Lower lobe of right lung (tissue), 2 donors: ENCODE measurements around the gene TSPOAP1. TPM values are rescaled to one million over a fixed set of nuclear protein-coding genes. Genes with fewer than 3 reads are reported as not detected.

ENCODE experiments used
- ATAC-seq, 2 donors: fragments of 200-7000 bp; cut with Tn5 transposase; one replicate each; pipeline ENCODE4 v1.9.1; 2020 to 2022; ENCODE audit warnings: mild to moderate bottlenecking in 2 of 2, moderate library complexity in 2 of 2
- DNase-seq: peaks from one replicate; pipeline ENCODE4 v3.0.0-alpha.2; 2020
- H3K27ac ChIP-seq: fragments of 200-600 bp; one replicate; pipeline ENCODE4 v1.8.0; 2022
- H3K27me3 ChIP-seq: fragments of 200-600 bp; one replicate; pipeline ENCODE4 v1.8.0; 2022; ENCODE audit warnings: low read depth
- H3K36me3 ChIP-seq: fragments of 200-600 bp; one replicate; pipeline ENCODE4 v1.8.0; 2022; ENCODE audit warnings: mild to moderate bottlenecking
- H3K4me1 ChIP-seq: fragments of 200-600 bp; one replicate; pipeline ENCODE4 v1.8.0; 2022
- H3K4me3 ChIP-seq: fragments of 200-600 bp; one replicate; pipeline ENCODE4 v1.8.0; 2022; ENCODE audit warnings: mild to moderate bottlenecking
- H3K9me3 ChIP-seq: fragments of 200-600 bp; one replicate; pipeline ENCODE4 v1.8.0; 2022
- intact Hi-C: fragments of 100-400 bp; cut with DNase I; formaldehyde crosslinking; loops from one replicate; pipeline ENCODE4 v1.11.0; 2022
- total RNA-seq: library from RNA; stranded (reverse); fragmentation: NEBNext Ultra II Directional; extraction: Animal tissue kit (Norgen Biotek cat#: 25700); gene quantifications from one replicate; pipeline ENCODE4 v1.2.1, GENCODE V29; 2021
- TF ChIP-seq, protein P1 (sequence below): fragments of 200-600 bp; IDR thresholded peaks from one replicate; pipeline ENCODE4 v1.8.0; 2022; ENCODE audit warnings: antibody characterized with exemption, mild to moderate bottlenecking
- donor health status: DM: no; HTN: yes; CAD: no; lungs with severe emphysema.

The TSPOAP1 gene
- total RNA-seq, 1 donor from 2014 or later, result 20.2 TPM

DNA sequence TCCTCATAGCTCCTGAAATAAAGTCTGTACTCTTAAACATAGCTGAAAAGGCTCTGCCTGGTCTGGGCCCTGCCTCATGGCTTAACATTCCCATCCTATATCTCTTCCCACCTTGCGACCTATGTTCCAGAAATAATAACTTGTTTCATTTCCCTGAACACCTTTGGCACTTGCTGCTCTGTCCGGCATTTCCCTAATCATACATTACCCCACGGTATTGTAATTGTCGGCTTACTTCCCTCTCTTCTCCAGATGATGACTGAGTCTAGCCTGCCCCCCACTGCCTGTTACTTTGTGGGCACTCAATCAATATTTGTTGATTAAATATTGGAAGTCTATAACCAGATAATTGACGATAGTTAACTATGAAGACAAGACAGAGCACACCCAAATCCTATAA is 46.7 kb upstream of the TSPOAP1 start:
- ATAC-seq, result no peak
- Histone ChIP-seq H3K27ac (no peak overlapping the region), H3K4me3 (no peak overlapping the region), H3K27me3 (no peaks in the 10 kb centered on the region), H3K36me3 (peaks cover 5% of the 10 kb centered on the region), H3K9me3 (no peaks in the 10 kb centered on the region), H3K4me1 (peaks cover 25% of the 10 kb centered on the region)
- intact Hi-C loops, result no loop called here
- TF ChIP-seq, protein P1, sequence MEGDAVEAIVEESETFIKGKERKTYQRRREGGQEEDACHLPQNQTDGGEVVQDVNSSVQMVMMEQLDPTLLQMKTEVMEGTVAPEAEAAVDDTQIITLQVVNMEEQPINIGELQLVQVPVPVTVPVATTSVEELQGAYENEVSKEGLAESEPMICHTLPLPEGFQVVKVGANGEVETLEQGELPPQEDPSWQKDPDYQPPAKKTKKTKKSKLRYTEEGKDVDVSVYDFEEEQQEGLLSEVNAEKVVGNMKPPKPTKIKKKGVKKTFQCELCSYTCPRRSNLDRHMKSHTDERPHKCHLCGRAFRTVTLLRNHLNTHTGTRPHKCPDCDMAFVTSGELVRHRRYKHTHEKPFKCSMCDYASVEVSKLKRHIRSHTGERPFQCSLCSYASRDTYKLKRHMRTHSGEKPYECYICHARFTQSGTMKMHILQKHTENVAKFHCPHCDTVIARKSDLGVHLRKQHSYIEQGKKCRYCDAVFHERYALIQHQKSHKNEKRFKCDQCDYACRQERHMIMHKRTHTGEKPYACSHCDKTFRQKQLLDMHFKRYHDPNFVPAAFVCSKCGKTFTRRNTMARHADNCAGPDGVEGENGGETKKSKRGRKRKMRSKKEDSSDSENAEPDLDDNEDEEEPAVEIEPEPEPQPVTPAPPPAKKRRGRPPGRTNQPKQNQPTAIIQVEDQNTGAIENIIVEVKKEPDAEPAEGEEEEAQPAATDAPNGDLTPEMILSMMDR, result no peak
- no peak for DNase-seq

DNA sequence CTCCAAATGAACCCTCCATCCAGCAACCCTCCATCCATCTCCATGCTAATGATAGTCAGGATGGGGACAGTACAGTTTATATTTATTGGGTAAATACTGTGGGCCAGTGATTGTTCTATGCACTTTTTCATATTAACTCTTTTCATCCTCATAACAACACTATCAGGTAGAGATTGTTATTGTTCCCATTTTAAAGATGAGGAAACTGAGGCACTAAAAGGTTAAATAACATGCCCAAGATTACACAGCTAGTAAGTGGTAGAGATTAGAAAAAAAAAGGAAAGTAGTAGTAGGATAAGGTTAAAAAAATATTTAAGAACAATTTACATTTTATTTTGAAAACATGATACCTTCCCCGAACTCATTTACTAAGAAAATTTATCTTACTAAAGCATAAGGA is 45.3 kb upstream of the TSPOAP1 start:
- ATAC-seq (no peak), DNase-seq (no peak)
- no peak overlapping the region for H3K4me3 ChIP-seq
- peaks cover 20% of the 10 kb centered on the region for H3K4me1 ChIP-seq
- no peak overlapping the region for H3K27ac ChIP-seq
- H3K9me3 ChIP-seq, result no peaks in the 10 kb centered on the region
- intact Hi-C loops, result no loop called here
- TF ChIP-seq, protein P1, result no peak
- H3K36me3 ChIP-seq, result peaks cover 5% of the 10 kb centered on the region
- no peaks in the 10 kb centered on the region for H3K27me3 ChIP-seq

DNA sequence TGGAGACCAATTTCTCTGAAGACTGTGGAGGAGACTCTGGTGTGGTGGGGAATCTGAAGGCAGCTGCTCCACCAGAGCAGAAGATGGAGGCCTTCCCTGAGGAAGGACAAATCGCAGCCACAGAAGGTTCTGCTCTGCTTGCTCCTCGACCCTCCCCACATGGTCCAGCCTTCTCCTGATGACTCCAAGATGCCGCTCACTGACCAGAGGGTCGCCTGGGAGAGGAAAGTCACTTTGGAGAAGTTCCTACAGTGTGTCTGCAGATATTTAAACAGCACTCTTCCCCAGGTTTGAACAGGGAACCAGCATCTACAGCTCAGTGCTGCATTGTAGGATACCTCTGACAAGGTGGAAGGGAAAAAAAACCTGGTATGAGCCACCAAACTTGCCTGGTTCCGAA is 44.4 kb upstream of the TSPOAP1 start:
- Histone ChIP-seq H3K27me3 (no peaks in the 10 kb centered on the region), H3K9me3 (no peaks in the 10 kb centered on the region), H3K36me3 (peaks cover 5% of the 10 kb centered on the region), H3K4me3 (no peak overlapping the region), H3K27ac (no peak overlapping the region), H3K4me1 (peaks cover 20% of the 10 kb centered on the region)
- TF ChIP-seq, protein P1, result no peak
- no peak for DNase-seq
- intact Hi-C loops, result no loop called here
- no peak for ATAC-seq

- intact Hi-C loops, result no loop called here
- no peak for DNase-seq
These were observed 42.8 kb upstream of the TSPOAP1 start for GRCh38 chr17:58371300-58371950.

DNA sequence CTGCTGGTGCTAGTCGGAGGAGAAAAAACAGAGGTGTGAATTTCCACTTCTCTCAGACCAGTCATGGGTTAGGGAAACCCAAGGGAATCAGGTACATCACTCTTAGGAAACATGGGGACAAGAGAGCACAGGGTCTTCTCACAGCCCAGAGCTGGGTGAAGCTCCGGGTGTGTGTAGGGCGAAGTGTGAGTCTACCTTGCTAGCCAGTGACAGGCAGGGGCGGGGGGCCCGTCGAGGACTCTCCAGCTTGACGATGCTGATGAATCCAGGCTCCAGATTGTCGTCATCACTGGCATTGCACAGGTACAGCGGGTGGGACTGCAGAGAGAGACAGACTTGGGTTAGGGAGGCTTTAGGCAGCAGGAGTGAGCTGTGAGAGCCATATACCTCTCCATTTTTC is 42.1 kb upstream of the TSPOAP1 start:
- ATAC-seq (no peak), DNase-seq (no peak)
- H3K4me3 ChIP-seq, result no peak overlapping the region
- H3K27ac ChIP-seq, result no peak overlapping the region
- peaks cover 4% of the 10 kb centered on the region for H3K4me1 ChIP-seq
- no peaks in the 10 kb centered on the region for H3K9me3 ChIP-seq
- TF ChIP-seq, protein P1, result no peak
- no peaks in the 10 kb centered on the region for H3K27me3 ChIP-seq
- H3K36me3 ChIP-seq, result peaks cover 5% of the 10 kb centered on the region
- intact Hi-C loops, result no loop called here

More at GRCh38 chr17:58371300-58371950, 42.8 kb upstream of the TSPOAP1 start:
- no peak for ATAC-seq
- Histone ChIP-seq H3K27me3 (no peaks in the 10 kb centered on the region), H3K36me3 (peaks cover 5% of the 10 kb centered on the region), H3K27ac (no peak overlapping the region), H3K4me3 (no peak overlapping the region), H3K4me1 (peaks cover 11% of the 10 kb centered on the region), H3K9me3 (no peaks in the 10 kb centered on the region)
- TF ChIP-seq, protein P1, result no peak
